Measurements from ENCODE around the gene APLP2.

Gene APLP2

DNA sequence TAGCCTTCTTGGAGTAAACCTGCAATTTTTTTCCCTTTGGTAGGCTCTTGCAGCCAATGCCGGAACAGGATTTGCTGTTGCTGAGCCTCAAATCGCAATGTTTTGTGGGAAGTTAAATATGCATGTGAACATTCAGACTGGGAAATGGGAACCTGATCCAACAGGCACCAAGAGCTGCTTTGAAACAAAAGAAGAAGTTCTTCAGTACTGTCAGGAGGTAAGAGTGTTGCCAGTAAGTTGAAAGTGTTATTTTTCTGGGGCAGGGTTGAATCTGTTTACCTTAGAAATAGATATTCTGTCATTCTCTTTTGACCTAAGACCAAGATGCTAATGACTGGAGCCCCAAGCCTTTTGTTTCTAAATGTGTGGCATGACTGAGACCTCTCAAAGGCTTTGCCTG, 39.7 kb downstream of the APLP2 start:
- no peak for TF ChIP-seq FOXM1 (IDR thresholded peaks at IDR 0.05; ENCODE audit: borderline replicate concordance, low read depth)
- TF ChIP-seq EGR1 (IDR thresholded peaks at IDR 0.05): no peak
- TF ChIP-seq CREB1 (IDR thresholded peaks at IDR 0.05; ENCODE audit: low read depth): no peak
- TF ChIP-seq ZBTB7A (IDR thresholded peaks at IDR 0.05; ENCODE audit: low read depth): no peak
- no peak for TF ChIP-seq NFIC (IDR thresholded peaks at IDR 0.05)
- no peak for TF ChIP-seq RAD21 (IDR thresholded peaks at IDR 0.05; ENCODE audit: low read depth)
- TF ChIP-seq MAX (IDR thresholded peaks at IDR 0.05): no peak
- TF ChIP-seq CEBPB (IDR thresholded peaks at IDR 0.05): no peak
- no peak for TF ChIP-seq REST (IDR thresholded peaks at IDR 0.05; ENCODE audit: low read depth)
- no peak for TF ChIP-seq TEAD4 (IDR thresholded peaks at IDR 0.05)
- TF ChIP-seq EP300 (IDR thresholded peaks at IDR 0.05; ENCODE audit: borderline replicate concordance): no peak
- no peak for TF ChIP-seq TAF1 (IDR thresholded peaks at IDR 0.05; ENCODE audit: low read depth)
- no peak for TF ChIP-seq YY1 (IDR thresholded peaks at IDR 0.05; ENCODE audit: low read depth)
- no peak for TF ChIP-seq USF1 (IDR thresholded peaks at IDR 0.05)

GRCh38 chr11:130110339-130111108, 40.8 kb downstream of the APLP2 start:
- TF ChIP-seq TCF12 (IDR thresholded peaks at IDR 0.05; ENCODE audit: low read depth): no peak
- no peak for TF ChIP-seq ZBTB7A (IDR thresholded peaks at IDR 0.05; ENCODE audit: low read depth)
- TF ChIP-seq EP300 (IDR thresholded peaks at IDR 0.05; ENCODE audit: borderline replicate concordance): no peak
- TF ChIP-seq USF1 (IDR thresholded peaks at IDR 0.05): no peak
- no peak for TF ChIP-seq MAX (IDR thresholded peaks at IDR 0.05)
- no peak for TF ChIP-seq RAD21 (IDR thresholded peaks at IDR 0.05; ENCODE audit: low read depth)
- TF ChIP-seq TAF1 (IDR thresholded peaks at IDR 0.05; ENCODE audit: low read depth): no peak
- TF ChIP-seq NFIC (IDR thresholded peaks at IDR 0.05): no peak
- TF ChIP-seq CREB1 (IDR thresholded peaks at IDR 0.05; ENCODE audit: low read depth): no peak
- no peak for TF ChIP-seq REST (IDR thresholded peaks at IDR 0.05; ENCODE audit: low read depth)

GRCh38 chr11:130112071-130112830, 42.6 kb downstream of the APLP2 start:
- TF ChIP-seq USF1 (IDR thresholded peaks at IDR 0.05) (no peak), CEBPB (IDR thresholded peaks at IDR 0.05) (no peak), NFIC (IDR thresholded peaks at IDR 0.05) (no peak), RAD21 (IDR thresholded peaks at IDR 0.05; ENCODE audit: low read depth) (no peak), TAF1 (IDR thresholded peaks at IDR 0.05; ENCODE audit: low read depth) (no peak), YY1 (IDR thresholded peaks at IDR 0.05; ENCODE audit: low read depth) (no peak), TCF12 (IDR thresholded peaks at IDR 0.05; ENCODE audit: low read depth) (no peak)

- TF ChIP-seq REST (IDR thresholded peaks at IDR 0.05; ENCODE audit: low read depth): no peak
- no peak for TF ChIP-seq TEAD4 (IDR thresholded peaks at IDR 0.05)
- no peak for TF ChIP-seq EGR1 (IDR thresholded peaks at IDR 0.05)
- no peak for TF ChIP-seq USF1 (IDR thresholded peaks at IDR 0.05)
- no peak for TF ChIP-seq ZBTB7A (IDR thresholded peaks at IDR 0.05; ENCODE audit: low read depth)
- TF ChIP-seq NFIC (IDR thresholded peaks at IDR 0.05): no peak
- TF ChIP-seq CEBPB (IDR thresholded peaks at IDR 0.05): no peak
- TF ChIP-seq CREB1 (IDR thresholded peaks at IDR 0.05; ENCODE audit: low read depth): no peak
- TF ChIP-seq FOXM1 (IDR thresholded peaks at IDR 0.05; ENCODE audit: borderline replicate concordance, low read depth): no peak
- no peak for TF ChIP-seq RAD21 (IDR thresholded peaks at IDR 0.05; ENCODE audit: low read depth)
- TF ChIP-seq YY1 (IDR thresholded peaks at IDR 0.05; ENCODE audit: low read depth): no peak
These were observed 44.6 kb downstream of the APLP2 start for GRCh38 chr11:130114281-130114680.

Measured in Ishikawa (cell line).